Stimulated activated CD4-positive, alpha-beta T cell treated with anti-CD3 and anti-CD28 coated beads, Interleukin-15, amount 100 ng/mL, for 1 hour (primary cell): Measurements from ENCODE around the gene BCAS3.
"Not testable (repeated sequence)": the region's sequence is repeated elsewhere in the genome, so short reads cannot be mapped to it uniquely, and the experiment has no call there.

Experiments
- DNase-seq, 2 donors: peaks; one replicate each; pipeline ENCODE4 v3.0.0-alpha.2; 2020; ENCODE audit warnings: low read depth in 1 of 2, low spot score in 1 of 2

BCAS3 gene

DNA sequence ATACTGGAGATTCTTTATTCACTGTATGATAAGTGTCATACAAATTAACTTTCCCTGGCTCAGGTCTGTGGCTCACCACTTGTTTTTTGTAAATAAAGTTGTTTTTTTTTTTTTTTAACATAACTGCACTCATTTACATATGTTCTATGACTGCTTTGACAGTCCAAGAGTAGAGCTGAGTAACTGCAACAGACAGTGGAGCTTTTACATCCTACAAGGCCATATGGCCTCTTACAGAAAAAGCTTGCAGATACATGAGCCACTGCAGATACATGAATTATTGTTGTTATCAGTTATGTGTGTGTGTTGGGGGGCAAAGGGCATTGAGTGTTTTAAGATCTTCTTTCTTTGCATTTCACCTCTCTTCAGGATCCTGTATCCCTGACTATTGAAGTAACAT lies 311.7 kb downstream of the BCAS3 start:
- DNase-seq = no peak

DNA sequence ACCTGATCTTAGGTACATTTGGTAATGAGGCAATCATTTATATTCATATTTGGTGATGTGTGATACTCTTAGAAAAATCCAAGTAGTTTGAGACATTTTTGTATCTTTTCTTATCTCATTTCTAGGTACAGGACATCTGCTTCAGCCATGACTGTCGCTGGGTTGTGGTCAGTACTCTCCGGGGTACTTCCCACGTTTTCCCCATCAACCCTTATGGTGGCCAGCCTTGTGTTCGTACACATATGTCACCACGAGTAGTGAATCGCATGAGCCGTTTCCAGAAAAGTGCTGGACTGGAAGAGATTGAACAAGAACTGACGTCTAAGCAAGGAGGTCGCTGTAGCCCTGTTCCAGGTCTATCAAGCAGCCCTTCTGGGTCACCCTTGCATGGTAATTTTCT lies 312.2 kb downstream of the BCAS3 start:
- DNase-seq = no peak

DNA sequence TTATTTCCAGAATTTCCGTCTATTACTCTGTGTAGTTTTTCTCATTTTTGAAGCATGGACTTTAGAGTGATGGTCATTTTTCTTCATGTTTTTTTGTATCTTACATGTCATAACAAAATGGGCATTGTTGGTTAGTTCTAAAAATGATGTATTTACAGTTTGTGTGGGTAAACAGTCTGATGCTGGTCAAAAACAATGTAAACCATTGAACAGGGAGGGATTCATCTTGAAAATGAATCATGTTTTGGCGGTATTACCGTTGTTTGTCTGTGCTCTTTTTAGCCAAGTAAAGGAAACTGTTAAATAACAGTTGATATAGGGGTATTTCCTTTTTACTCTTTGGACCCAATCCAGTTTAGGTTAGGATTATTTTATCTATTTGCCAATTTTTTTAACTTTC lies 315.8 kb downstream of the BCAS3 start:
- no peak for DNase-seq

DNA sequence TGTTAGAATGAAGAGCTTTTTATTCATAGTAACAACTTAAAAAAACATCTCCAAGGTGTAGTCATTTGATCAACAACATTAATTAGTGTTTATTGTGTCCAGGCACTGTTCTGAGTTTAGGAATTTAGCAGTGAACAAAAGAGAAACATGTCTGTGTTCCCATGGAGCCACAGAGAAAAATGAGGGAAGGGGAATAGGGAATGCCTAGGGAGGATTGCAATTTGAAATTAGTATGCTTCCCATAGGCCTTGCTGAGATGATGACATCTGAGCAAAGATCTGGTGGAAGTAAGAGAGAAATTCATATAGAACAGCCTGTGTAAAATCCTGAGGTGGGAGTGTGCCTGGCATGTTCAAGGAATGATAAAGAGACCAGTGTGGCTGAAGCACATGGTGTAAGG lies 318.0 kb downstream of the BCAS3 start:
- DNase-seq = no peak

DNA sequence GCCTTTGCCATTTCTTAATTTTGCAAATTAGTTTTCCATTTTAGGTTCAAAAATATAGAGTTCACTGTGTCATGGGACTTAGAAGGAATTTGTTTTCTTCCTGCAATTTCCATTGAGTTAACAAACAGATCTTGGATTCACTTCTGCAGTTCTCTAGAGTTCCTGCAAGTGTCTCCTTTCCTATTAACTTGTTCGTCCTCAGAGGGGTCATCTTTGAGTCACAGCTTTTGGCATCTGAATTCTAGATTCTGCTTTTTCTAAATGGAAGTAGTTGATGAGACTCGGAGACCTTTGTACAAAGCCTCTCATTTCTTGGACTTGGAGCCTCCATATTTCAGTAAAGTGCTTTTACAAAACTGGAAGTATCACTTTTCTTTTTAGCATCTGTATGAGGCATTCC lies 323.3 kb downstream of the BCAS3 start:
- no peak for DNase-seq

DNA sequence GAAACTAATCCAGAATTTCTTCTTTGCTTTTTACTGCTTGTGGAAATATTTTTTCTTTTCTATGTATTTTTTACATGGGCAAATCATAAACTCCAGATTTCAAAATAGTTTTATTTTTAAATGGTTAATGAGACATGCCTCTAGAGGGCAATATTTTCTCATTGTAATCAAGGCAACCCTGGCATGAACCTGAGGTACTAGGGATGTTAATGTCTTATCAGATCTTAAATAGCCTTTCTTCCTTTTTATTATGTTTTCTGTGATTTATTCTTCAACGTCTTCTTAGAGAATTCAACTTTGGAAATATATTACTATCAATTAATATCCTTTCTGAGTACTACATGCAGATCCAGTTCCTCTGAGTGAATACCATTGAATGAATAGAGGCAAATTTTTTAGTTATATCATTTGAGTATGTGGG lies 324.7 kb downstream of the BCAS3 start:
- DNase-seq = no peak

DNA sequence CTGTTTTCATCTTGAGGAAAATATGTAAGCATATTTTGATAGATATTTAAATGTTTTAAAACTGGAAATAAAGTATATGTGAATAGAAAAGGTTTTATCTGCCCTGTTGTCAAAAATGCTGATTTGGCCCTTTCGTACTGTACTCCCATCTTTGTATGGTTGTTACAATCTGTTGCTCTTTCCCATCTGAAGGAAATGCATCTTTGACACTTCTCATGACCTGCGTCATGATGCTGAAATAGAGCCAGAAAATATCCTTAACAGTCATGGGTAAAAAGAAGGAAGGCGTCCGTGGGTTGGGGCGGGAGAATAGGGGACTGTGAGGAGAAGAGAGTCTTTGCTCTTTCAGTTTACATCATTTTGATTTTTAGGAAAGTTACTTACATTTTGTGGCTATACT lies 327.7 kb downstream of the BCAS3 start:
- DNase-seq = no peak

DNA sequence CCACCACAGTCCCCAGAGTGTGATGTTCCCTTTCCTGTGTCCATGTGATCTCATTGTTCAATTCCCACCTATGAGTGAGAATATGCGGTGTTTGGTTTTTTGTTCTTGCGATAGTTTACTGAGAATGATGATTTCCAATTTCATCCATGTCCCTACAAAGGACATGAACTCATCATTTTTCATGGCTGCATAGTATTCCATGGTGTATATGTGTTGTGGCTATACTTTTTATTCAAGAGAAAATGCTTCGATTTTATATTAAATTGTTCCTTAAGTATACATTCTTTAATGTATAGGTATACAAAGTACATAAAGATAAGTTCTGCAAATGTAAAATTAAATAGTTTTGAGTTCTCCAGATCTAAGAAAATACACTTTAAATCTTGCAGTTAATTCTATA lies 328.3 kb downstream of the BCAS3 start:
- not testable (repeated sequence) for DNase-seq

DNA sequence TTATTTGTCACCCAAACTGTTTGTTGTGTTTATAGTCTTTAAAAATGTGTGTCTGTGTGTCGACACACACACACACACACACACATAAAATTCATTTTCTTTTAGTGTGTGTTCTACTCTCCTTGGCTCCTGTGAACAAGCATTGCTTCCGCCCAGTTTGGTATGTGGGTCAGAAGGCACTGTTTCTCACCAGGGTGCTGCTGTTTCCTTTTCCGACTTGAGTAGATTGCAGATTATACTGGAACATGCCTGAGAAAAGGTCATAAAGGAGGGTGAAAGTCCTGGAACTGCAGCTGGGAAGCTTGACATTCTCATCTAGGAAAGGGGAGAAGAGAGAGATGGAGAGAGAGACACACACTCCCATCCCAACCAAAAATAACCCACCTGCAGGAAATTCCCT lies 330.3 kb downstream of the BCAS3 start:
- DNase-seq = no peak

DNA sequence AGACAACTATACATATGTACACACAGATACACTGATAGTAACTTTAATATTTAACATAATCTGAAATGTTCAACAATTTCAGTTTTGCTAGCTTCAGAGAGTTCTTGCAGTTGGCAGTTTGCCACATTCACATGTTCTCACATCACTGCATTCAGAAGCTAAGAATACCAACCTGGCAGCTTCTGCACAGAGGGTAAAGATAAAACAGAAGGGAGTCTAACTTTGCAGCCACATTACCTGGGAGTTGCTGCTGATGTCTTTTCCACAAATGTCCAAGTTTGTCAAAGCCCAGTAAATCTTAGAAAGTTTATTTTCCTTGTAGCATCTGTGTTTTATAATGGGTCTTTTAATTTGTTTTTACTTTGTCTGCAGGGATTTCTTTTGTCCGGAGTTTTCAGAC lies 332.0 kb downstream of the BCAS3 start:
- DNase-seq = no peak

DNA sequence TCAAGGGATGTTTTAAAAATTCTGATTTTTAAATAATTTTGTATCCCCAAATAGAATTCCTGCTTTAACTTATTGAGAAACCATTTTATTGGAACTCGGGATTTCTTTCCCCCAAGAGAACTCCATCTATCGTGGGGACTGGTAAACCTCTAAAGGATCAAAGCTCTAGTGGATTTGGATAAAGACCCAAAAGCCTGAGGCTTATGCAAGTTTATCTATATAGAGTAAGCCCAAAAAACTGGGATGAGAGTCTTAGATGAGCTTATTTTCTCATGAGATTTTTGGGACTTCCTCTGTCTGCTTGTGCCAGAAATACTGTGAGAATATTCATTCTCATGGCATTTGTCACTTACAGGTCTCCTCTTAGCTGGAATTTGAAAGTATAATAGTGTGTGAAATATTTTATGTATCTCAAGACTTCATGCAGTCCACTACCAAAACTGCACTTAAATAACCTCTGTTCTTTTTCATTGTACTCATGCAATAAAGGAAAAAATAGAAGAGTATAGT lies 333.1 kb downstream of the BCAS3 start:
- DNase-seq = no peak

DNA sequence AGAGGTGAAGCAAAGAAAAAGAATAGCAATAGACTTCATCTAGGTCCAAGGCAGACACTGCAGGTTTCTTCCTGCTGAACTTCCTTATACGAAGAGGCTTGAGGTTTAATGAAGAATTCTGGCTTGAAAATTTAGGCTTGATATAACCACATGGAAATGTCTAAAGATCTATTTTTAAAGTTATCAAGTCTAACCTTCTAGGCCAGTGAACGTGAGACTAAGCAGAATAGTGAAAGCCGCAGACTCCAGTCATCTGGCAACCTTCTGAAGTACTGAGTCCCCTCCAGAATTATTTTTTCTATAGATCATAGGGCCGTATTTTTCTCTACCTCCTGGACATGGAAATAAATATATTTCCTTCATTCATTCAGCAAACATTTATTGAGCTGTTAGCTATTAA lies 333.6 kb downstream of the BCAS3 start:
- no peak for DNase-seq

DNA sequence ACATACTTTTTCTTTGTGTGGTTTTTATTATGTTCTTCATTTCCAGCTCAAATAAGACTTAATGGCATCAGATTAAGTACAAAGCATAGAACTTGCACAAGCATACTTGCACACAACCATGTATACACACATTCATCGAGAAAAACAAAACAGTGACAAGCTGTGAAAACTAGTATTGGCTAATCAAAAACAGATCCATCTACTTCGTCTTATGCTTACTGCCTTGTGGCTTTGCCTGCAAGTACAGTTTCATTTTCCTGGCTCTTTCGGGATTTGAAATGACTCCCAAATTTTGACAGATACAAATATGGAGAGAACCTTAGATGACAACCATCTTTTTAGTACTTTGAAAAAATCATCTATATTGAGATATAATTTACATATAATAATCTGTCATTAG lies 338.3 kb downstream of the BCAS3 start:
- DNase-seq = no peak

DNA sequence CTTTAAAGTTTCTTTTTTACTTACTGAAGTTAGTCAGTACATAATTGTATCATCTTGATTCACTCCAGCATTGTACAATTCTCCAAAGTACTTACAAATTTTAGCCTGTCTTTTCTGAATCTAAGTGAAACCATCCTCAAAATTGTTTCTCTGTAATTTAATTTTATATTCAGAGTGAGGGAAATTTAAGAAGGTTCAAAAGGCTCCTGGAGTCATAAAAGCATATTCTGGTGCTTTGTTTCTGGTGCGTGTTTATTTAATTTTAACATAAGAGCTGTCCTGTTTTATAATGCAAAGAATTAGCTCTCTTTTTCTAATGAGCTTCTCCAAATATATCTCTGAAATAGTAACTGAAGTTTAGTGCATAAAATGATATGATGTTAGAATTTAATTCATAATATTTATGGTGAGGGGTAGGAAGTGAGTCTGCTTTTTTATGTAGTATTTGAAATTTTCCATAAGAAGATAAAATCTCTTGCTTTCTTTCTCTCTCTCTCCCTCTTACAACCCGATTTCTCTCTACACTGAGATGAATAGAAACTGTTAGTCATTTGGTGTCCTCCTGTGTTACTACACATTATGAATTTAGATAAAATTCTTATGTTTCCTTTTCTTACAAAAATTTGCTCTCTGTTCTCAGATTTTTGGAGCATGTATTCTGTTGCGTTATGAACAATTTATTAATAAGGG lies 339.8 kb downstream of the BCAS3 start:
- DNase-seq = no peak

DNA sequence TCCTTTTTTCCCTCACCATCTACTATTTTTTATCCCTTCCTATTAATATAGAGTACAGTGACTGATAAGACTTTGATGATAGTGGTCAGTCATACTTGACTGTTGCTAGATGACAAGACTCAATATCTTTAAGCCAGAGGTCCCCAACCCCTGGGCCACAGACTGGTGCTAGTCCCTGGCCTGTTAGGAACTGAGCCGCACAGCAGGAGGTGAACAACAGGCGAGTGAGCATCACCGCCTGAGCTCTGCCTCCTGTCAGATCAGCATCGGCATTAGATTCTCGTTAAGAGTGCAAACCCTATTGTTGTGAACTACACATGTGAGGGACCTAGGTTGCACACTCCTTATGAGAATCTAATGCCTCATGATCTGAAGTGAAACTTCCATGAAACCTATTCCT lies 341.3 kb downstream of the BCAS3 start:
- no peak for DNase-seq

DNA sequence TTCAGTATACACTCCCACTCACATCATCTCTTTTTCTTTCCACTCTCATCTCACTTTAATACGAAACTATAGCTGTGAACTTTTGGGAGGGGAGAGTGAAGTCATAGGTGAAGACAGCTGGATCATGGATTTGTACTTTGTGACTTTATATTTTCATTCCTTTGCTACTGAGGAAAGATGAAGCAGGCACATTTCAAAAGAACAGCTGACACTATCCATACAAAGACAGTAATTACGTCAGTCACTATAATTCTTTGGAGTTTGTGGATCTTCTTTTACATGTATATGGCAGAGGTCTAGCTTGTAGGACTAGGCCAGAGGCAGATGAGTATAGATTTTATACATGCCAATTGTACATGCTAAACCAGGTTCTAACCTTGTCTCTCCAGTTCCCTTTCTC lies 346.3 kb downstream of the BCAS3 start:
- DNase-seq = no peak

DNA sequence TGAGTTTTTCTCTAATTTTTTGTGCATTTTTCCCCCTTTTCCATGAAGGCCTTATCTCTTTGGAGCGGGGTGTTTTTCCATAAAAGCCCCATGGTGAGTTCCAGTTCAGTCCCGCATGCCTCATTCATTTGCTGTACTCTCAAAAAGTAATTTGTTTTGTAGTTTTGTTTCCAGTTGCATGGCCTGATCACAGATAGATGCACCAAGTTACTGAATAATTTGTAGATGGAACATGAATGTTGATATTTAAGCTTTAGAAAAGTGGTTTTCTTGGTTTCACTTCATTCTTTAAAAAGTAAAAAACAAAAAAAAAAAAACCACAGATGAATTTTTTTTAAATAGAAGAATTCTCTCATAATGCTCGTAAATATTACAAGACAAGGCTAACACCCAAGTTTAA lies 349.2 kb downstream of the BCAS3 start:
- no peak for DNase-seq

DNA sequence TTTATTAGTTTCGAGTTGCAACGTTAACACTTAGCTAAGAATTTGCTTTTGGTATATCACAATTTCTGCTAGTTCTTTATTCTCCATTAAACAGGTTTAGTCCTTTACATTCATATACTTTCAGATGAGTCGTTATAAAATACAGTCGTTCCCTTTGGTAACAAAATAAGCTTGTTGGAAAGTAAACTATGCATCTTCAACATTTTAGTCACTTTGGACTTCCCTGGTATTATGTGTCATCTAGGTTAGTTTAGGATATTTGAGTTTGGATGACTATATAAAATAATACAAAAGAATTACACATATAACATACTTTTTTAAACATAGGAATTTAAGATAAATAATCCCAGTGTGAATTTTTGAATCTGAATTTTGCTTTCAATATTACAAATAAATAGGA lies 351.5 kb downstream of the BCAS3 start:
- DNase-seq = no peak

DNA sequence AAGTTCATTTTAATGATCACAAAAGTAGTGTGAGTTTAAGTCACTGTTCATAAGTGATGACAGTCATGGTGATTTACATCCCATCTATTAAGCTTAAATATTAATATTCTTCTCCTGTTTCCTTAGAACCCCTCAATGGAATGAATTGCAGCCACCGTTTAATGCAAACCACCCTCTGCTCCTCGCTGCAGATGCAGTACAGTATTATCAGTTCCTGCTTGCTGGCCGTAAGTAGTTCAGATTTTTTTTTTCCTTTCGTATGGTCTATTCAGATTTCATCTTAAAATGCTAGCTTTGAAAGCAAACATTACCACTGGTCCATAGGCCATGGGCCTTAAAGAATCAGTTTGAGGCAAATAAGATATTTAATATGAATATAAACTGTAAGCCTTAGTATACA lies 363.0 kb downstream of the BCAS3 start:
- DNase-seq = no peak

DNA sequence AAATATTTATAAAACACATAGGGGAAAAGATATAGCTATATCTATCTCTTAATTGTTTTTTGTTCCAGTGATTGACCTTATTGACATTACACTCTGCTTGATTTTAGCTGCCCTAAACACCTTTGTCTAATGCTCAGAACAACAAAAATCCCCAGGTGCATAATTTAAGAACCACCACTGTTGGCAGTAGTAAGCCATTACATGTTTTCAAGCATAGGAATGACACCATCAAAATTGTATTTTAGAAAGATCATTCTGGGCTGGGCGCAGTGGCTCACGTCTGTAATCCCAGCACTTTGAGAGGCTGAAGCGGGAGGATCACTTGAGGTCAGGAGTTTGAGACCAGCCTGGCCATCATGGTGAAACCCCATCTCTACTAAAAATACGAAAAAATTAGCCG lies 364.7 kb downstream of the BCAS3 start:
- not testable (repeated sequence) for DNase-seq

DNA sequence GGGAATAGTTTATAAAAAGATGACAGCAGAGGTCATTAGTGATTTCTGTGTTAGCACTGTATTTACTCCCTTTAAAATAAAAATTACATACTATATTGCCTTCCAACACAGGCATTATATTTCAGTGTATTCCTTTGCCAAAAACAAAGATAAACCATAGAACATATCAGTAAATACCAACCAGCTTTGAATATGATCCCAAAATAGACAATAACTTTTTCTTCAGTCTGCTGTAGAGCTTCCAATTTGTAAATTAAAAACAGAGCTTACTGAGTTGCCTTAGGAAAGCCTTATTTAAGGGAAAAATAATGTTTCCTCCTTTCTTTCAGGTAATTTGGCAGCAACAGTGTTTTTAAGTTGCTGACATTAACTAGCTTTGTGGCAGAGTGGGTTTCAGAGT lies 369.9 kb downstream of the BCAS3 start:
- no peak for DNase-seq

DNA sequence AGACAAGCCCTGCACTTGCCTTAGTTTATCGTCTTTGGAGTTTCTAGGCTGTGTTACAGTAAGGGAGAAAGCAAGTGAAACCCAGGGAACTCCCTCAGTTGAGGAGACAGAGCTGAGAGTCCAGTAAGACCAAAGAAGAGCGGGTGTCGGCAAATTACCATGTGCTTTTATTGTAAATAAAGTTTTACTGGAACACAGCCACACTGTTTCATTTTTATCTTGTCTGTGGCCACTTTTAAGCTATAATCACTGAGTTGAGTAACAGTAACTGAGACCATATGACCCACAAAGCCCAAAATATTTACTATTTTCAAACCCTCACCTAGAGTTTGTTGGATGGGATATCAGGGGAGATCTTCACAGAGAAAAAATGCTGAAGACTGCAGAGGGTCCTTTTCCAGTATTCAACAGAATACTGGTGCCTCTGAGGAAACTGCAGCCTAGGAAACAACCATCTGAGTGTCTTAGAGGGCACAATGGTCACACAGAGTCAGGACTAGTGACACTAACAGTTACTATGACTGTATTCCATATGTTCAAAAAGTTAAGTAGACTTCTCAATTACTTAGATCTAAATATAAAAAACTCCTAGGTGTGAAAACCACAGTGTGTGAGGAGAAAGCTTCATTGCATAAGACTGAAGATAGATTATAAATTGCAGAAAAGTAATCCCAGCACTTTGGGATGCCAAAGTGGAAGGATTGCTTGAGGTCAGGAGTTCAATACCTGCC lies 370.9 kb downstream of the BCAS3 start:
- no peak for DNase-seq

DNA sequence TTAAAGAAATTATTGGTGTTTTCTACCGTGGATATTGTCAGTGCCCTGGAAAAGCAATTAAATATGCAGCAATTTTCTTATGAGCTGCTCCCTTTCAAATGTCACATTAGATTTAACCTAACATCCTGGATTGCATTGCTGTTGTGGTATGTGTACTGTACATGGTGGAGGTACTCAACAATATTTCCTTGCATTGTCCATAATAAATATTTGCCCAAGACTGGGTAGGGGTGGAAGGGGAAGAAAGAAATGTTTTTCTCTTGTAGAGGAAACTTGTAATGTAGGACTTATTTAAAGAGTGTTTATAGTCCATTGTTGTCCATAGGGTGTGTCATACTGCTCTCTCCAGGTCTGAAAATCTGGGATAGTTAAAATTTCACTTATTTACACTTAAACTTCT lies 375.8 kb downstream of the BCAS3 start:
- DNase-seq = no peak
